HT-29 (cell line): ENCODE results near the gene DNASE2. TPM values are rescaled to one million over a fixed set of nuclear protein-coding genes. Genes with fewer than 3 reads are reported as not detected.
"Not testable (repeated sequence)": the region's sequence is repeated elsewhere in the genome, so short reads cannot be mapped to it uniquely, and the experiment has no call there.

Experiments used
- DNase-seq: peaks from one replicate; pipeline ENCODE4 v3.0.0-alpha.2; 2015; ENCODE audit warnings: low spot score
- total RNA-seq: library from RNA; depleted of rRNA; stranded (reverse); fragments of >200 nt; shearing (Covaris generic); gene quantifications from 2 replicates; pipeline ENCODE4 v1.2.3, GENCODE V29; 2014

Gene DNASE2
- total RNA-seq, 1 experiment from 2014 or later = 27.6 TPM

DNA sequence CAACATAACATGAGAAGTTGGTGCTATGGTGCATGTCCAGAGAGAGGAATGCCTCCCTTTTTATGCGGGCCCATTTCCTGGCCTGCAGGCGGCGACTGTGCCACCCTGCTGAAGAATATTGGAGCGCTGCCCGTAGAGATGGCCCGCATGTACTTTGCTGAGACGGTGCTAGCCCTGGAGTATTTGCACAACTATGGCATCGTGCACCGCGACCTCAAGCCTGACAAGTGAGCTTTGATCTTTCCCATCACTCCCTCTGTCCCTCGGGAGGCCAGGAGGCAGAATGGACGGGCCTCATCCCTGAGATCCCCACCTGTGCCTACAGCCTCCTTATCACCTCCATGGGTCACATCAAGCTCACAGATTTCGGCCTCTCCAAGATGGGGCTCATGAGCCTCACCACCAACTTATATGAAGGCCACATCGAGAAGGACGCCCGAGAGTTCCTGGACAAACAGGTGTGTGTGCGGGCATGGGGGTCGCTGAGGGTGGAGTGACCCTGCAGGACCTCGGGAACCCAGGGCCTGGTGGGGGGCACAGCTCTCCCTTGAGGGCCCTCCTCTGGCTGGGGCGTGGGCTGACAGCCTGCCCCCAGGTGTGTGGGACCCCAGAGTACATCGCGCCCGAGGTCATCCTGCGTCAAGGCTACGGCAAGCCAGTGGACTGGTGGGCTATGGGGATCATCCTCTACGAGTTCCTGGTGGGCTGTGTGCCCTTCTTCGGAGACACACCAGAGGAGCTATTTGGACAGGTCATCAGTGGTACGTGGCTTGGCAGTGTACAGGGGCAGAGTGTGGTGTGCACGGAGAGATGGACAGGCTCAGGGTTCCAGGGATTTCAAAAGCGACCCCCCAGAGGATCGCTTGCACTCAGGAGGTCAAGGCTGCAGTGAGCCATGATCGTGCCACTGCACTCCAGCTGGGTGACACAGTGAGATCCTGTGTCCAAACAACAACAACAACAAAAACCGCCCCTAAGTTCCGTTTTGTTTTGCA lies 16.2 kb downstream of the DNASE2 start:
- DNase-seq = no peak

DNA sequence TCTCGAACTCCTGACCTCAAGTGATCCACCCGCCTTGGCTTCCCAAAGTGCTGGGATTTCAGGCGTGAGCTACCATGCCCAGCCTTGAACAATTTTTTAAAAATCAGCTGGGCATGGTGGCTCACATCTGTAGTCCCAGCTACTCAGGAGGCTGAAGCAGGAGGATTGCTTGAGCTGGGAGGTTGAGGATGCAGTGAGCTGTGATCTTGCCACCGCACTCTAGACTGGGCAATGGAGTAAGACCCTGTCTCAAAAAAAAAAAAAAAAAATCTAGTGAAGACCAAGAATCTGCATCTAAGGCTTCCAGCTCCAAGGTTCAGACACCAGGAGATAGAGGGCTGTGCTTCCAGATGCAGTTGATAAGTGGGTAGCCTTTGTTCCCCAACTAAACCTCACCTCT lies 17.1 kb downstream of the DNASE2 start:
- no peak for DNase-seq

- DNase-seq = no peak
Observed at GRCh38 chr19:12859546-12859945, 21.7 kb downstream of the DNASE2 start.

DNA sequence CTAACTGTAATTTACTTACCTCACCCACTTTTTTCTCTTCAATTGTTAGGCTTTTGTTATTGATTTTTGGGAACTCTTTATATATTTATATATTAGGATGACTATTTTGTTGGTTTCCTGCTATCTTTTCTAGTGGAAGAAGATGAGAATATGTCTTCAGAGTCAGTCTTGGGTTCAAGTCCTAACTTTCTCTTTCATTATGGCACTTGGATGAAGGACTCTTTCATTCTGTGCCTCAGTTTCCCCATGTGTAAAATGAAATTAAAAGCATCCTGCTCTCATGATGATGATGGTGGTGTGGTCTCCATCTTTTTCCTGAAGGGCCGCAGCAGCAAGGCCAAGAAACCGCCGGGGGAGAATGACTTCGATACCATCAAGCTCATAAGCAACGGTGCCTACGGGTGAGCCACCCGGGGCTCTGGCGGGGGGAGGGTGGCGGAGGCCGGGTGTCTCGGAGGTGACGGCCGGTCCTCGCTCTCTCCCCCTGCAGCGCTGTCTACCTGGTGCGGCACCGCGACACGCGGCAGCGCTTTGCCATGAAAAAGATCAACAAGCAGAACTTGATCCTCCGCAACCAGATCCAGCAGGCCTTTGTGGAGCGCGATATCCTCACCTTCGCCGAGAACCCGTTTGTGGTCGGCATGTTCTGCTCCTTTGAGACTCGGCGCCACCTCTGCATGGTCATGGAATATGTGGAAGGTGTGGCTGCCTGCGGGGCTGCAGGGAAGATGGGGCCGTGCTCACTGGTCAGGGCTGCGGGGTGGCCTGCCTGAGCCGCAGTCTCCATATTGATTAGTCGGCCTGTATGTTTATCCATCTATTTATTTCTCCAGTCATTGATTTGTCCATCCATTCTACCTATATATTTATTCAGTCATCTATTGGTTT lies 23.0 kb downstream of the DNASE2 start:
- DNase-seq = no peak

- DNase-seq = no peak
Observed at GRCh38 chr19:12856653-12857052, 24.6 kb downstream of the DNASE2 start.

DNA sequence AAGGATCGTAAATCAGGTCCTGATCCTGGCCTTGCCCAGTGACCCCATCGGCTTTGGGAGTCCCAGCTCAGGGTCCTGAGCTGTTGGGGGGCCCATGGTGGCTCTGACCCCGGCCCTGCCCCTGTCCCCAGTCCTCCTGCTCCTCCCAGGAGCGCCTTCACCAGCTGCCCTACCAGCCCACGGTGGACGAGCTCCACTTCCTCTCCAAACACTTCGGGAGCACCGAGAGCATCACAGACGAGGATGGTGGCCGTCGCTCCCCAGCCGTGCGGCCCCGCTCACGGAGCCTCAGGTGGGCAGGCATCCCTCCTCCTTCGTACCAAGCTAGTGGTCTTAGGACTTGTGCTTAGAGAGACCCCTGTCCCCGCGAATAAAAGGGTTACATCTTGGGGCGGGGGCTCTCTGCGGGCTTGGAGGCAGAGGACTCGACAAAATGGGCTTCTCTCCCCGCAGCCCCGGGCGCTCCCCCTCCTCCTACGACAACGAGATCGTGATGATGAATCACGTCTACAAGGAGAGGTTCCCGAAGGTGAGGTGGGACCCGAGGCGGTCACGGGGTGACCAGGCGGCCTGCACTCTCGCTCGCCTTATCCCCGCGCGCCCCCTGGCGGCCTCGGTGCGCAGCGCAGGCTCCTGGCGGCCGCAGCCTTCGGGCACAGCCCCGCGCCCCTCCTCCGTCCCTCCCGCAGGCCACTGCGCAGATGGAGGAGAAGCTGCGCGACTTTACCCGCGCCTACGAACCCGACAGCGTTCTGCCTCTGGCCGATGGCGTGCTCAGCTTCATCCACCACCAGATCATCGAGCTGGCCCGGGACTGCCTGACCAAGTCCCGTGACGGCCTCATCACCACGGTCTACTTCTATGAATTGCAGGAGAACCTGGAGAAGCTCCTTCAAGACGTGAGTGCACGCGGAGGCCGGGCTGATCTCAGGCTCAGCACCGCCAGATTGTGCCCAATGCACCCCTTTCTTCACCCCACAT lies 33.8 kb downstream of the DNASE2 start:
- DNase-seq = peak; percentile 78

DNA sequence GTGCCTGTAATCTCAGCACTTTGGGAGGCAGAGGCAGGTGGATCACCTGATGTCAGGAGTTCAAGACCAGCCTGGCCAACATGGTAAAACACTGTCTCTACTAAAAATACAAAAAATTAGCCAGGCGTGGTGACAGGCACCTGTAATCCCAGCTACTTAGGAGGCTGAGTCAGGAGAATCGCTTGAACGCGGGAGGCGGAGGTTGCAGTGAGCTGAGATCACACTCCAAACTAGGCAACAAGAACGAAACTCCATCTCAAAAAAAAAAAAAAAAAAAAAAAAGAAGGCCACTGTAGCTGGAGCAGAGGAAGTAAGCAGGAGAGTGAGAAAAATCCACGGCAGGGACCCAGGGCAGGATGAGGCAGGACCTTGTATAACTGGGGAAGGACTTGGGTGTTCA lies 34.6 kb downstream of the DNASE2 start:
- DNase-seq = not testable (repeated sequence)

DNA sequence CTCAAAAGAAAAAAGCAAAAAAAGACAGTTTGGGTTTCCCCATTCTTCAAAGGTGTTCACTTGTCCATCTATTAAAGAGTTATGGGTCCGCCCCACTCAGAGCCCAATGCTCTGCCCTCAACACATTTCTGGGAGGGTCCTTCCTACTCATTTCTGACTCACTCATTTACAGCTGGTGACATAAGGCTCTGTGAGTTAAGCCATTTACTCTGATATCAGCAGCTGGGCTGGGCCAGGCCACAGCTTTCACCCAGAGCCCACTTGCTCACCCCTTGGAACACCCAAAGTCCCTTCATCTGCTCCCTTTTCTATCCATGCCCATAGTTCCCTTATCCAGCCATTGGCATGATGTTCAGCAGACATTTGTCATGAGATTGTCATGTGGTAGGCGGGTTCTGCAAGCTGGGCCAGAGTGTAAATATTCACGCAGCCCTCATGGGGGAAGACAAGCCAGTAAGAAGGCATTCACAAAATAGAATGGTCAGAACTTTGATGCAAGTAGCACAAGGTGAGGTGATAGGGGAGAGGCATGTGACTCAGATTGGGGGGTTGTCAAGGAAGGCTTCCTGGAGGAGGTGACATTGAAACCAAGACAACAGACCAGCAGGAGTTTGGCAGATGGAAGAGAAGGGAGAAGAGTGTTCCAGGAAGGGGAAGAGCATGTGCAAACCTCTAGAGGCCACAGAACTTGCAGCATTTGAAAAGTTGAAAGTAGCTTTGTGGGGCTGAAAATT lies 37.1 kb downstream of the DNASE2 start:
- no peak for DNase-seq

DNA sequence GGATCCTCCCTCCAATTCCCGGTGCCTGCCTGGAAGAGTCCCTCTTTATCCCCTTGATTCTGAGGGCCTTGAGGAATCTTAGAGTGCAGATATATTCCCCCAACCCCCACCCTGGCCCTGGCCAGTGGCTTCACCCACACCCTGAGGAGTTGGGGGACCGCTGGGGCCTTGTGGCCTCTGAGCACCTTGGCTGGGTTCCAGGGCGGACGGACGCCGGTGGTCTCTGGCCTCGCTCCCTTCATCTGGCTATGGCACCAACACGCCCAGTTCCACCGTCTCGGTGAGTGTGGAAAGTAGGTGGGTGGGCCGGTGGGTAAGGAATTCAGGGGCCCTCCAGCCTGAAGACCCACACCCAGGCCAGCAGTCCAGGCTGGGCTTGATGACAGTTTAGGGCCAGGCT lies 37.9 kb downstream of the DNASE2 start:
- no peak for DNase-seq

DNA sequence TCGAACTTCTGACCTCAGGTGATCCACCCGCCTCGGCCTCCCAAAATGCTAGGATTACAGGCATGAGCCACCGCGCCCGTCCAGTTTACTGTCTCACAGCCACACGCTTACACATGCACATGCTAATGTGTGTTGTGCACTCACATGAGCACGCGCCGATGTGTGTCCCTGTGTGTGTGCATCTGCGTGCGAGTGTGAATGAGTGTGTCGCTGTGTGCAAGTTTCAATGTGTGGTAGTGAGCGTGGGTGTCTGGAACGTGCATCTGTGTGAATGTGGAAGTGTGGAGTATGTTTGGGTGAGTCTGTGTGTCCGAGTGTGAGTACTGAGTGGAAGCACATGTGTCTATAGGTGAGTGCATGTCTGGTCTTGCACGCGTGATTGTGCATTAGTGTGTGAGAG lies 38.7 kb downstream of the DNASE2 start:
- DNase-seq = no peak

GRCh38 chr19:12841094-12841493 lies 40.2 kb downstream of the DNASE2 start:
- DNase-seq = no peak

DNA sequence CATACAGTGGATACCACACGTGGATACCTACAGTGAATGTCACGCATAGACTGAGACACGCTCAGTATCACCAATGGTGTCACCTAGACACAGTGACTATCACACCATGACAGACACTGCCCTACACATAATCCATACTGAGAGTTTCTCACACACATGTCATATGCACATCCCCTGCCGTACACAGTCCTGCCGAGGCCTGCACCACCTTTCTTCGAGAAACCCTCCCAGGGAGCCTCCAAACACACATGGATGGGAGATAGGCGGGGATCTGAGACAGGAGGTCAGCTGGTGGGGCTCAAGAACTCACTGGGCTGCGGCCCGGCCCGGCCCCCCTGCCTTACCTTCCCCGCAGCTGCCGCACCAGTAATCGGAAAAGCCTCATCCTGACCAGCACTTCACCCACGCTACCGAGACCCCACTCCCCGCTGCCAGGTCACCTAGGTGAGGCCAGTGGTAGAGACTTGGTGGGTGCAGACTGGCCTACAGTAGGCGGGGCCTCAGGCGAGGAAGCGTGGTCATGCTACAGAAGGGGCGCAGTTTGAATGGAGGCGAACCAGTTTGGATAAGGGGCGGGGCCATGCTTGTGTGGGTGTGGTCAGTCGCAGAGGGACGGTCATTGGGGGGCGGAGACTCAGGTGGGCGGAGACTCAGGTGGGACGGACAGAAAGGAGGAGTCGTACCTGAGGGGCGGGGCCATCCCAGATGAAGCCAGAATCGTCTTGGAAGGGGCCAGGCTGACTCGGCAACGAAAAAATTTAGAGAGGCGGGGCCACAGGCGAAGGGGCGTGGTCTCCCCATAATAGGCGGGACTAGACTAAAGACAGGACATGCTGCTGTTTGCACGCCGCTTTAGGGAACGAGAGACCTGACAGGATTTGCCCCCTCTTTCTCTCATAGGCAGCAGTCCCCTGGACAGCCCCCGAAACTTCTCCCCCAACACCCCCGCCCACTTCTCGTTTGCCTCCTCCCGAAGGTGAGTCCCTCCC lies 40.9 kb downstream of the DNASE2 start:
- DNase-seq = peak; percentile 73

DNA sequence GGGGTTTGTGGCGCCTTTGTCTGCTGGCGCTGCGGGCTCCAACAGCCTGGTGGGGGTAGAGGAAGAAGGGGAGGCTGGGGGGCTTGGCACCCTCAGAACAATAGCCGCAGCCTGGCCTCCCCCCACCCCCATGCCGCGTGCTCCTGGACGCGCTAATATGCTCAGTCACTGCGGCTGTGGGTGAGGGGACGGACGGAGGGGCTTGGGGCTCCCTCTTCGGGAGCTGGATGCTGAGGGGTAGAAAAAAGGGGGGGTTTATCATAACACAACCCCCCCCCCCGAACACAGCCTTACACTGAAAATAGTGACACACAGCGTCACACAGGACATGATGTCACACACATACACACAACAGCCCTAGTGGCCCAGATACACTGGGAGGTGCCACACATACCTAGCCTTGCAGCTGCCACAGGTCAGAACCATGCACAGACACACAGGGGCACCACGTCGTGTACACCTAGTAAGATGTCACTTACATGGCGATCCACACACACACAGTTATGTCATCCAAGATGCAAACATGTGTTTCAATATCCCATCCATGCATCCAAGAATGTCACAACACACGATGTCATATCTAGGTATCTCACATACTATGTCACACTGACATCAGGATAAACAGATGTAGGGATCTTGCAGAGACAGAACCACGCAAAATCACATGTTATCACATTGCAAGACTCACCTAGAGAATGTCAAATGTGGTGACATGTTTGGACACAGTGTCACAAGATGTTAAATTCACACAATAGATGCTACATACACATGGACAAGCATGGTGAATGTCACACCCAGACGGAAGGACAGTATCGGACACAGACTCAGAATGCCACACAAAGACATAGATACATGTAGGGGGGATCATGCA lies 42.1 kb downstream of the DNASE2 start:
- no peak for DNase-seq

- DNase-seq = peak; percentile 37
Observed at GRCh38 chr19:12838182-12838885, 42.9 kb downstream of the DNASE2 start, which contains the start of gene MAST1. TSS of gene MAST1 (plus strand) at chr19:12838515. CDS start at chr19:12838573, 58 bp downstream.

DNA sequence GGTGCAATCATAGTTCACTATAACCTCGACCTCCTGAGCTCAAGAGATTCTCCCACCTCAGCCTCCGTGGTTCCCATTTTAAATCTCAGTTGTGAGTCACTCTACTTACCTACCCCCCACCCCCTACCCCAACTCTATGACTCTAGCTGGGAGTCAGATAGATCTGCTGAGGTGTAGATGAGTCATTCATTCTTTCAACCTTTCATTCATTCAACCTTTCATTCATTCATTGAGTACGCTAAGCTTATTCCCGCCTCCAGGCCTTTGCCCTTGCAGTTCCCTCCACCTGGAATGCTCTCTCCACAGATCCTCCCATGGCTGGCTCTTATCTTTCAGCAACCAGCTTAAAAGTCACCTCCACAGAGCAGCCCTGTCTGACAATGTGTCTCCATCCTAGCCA lies 44.0 kb downstream of the DNASE2 start:
- DNase-seq = no peak

DNA sequence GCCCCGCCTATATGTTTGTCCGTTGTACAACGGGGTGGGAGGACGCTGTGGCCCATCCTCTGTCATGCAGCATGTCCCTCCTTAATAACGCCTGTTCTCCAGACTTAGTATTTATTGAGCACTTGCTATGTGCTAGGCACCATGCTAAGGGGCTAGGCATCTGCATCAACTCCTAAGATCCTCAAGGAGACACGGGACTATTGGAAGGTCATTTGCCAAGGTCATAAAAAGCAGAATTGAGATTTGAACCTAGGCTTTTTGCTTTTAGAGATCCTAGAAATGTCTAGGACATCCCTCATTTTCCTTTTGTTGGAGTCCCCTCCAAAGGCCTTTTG lies 44.8 kb downstream of the DNASE2 start:
- DNase-seq = no peak

GRCh38 chr19:12834976-12835757 lies 46.1 kb downstream of the DNASE2 start:
- peak; percentile 21 for DNase-seq
